Hematopoietic multipotent progenitor cell treated with erythropoietin and hydrocortisone succinate and interleukin-3 and kit ligand, for 17 days (in vitro differentiated cells): ENCODE measurements around the gene CFAP97D1.

Experiments used
- DNase-seq: peaks from one replicate; pipeline ENCODE4 v3.0.0-alpha.2; 2015; ENCODE audit warnings: low spot score

The CFAP97D1 gene

DNA sequence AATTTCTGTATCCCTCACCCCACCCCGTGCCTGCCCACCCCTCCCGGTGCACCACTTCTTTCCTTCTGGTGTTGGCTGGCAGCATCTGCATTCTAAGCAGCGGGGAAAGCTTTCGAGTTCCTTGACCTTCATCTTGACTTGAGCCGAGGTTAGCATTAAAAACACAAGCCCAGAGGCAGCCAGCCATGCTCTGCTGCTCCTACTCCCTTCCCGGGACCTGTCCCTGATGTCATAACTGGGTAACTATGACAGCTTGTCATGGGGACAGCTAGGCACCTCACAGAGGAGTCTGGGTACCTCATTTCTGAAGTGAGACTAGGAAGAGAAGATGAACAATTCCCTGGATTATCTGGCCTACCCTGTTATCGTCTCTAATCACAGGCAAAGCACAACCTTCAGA, at the start of gene CFAP97D1:
TSS of gene CFAP97D1 (plus strand) at position 301 of the 400 bp plus-strand sequence. CDS start at position 329, 28 bp downstream.
- no peak for DNase-seq

DNA sequence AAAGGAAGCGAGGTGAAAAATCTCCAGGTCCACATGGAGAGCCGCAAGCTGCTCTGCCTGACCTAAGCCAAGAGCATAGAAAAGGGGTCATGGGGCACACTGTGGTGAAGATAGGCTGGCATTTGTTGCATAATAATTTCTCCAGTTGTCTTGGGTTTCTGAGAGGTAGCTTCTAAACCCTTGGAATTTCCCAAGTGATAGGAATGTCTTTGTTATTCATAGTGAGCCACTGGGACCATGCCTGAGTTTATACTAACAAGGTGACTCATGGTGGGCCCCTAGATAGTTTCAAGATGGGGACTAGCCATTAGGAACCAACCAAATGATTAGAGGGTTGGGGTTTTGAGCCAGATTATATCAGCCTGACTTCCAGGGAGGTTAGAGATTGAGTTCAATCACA, 47.3 kb upstream of the CFAP97D1 start:
- DNase-seq = no peak

DNA sequence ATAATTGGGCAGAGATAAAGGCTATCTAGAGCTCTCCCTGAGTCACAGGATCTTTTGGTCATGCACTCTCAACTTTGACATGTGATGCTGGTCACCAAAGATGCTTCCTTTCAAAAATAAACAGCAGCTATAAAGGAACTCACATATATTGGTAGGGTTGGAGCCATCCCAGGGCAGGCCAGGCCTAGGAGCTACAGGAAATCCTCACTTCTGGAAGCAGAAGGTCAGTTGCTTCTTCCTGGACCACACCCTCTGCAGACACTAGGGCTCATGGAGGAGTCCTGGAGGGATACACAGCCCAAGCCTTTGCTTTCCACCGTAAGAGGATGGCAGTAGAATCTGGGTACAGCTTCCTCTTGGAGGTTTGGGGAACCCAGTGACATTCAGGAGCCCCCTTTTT, 46.3 kb upstream of the CFAP97D1 start:
- no peak for DNase-seq

DNA sequence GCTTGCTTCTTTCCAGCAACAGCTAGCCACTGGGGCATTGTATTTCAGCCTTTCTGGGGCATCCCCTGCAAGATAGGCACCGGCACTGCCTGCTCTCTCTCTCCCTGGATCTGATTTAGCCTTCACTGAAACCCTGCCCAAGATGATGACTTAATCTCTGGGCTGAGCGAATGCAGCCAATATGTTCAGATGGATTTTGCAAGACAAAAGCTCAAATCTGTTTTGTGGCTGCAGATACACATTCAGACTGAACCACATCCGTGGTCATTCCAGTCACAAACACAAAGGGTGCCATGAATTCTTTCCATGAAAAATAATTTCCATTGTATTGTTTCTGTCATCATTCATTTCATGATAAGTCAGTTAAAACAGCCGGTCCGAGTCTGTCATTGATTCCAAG, 45.9 kb upstream of the CFAP97D1 start:
- no peak for DNase-seq

DNA sequence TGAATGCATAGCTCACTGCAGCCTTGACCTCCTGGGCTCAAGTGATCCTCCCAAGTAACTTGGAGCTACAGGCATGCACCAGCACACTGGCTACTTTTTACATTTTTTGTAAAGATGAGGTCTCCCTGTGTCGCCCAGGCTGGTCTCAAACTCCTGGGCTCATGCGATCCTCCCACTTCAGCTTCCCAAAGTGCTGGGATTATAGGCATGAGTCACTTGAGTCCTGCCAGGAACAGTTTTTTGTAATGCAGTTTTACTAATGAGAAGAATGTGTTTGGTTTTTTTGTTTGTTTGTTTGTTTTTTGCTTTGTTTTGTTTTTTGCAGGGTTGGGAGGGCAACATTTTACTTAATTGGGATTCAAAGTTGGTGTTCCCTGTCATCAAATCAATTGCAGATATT, 43.8 kb upstream of the CFAP97D1 start:
- no peak for DNase-seq

DNA sequence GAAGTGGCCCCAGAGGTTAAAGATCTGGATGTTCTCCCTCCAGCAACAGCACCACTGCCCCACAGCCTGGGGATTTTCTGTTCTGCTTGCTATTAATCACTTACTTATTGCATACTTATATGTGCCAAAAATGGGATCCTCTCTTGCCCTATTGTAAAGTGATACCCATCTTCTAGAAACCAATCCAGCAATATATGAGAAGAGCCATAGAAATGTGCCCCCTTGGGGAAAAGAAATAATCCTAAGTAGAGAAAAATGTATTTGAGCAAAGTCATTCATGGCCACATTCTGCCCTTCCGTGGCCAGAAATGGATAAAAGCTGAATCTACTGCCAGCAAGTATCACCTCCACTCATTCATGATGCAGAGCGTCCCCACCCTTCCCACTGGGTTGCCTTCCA, 42.5 kb upstream of the CFAP97D1 start:
- DNase-seq = no peak

DNA sequence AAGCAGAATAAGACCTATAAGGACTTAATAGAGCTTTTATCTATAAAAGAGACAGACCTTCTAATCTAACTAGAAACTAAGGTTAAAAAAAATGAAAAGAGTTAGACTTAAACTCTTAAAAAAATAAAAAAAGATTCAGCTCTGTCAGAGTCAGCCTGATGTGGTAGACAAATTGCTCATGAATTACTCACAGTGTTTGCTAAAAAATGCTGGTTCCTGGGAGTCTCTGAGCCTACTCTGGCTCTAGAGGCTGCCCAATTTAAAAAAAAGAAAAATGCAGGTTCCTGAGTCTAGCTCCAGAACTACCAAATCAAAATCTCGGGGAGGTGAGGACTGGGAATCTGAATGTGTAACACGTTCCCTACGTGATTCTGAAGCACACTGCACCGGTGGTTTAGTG, 39.7 kb upstream of the CFAP97D1 start:
- no peak for DNase-seq

DNA sequence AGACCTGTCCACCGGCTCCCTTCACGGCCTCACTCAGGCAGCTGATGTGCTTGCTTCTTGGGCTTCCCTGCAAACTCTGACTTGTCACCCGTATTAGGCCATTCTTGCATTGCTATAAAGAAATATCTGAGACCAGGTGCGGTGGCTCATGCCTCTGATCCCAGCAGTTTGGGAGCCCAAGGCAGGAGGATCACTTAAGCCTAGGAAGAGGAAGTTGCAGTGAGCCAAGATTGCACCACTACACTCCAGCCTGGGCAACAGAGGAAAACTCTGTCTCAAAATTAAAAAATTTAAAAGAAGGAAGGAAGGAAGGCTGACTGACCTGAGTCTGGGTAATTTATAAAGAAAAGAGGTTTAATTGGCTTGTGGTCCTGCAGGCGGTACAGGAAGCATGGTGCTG, 38.6 kb upstream of the CFAP97D1 start:
- DNase-seq = no peak

DNA sequence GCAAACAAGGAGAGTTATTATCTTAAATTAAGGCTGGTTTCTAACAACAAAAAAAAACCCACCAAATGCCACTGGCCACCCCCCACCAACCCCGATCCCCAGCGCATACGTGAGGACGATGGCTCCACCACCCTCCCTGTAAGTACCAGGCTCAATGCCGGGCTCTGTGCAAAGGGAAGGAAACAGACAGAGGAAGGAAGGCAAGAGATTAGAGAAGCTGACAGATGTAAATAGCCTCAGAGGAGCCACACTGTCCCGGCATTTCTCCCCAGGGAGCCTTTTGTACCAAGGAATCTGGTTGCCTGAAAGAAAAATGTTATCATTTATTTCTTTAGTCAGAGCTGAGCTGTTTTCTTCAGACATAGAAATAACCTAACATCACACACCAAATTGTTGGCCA, 34.7 kb upstream of the CFAP97D1 start:
- DNase-seq = no peak

DNA sequence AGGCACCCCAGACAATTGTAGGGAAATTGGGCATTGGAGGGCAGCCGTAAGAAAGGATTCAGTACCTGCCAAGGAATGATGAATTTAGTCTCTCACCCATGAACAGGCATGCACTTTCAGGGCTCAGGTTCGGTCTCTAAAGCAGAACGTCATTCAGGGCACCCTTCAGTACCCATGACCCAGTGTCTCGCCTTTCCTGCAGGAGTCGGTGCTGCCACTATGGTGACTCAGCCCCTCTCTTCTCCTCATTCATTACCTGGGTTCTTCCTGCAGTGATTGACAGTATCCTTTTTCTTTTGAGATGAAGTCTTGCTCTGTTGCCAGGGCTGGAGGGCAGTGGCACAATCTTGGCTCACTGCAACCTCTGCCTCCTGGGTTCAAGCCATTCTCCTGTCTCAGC, 30.1 kb upstream of the CFAP97D1 start:
- DNase-seq = no peak

DNA sequence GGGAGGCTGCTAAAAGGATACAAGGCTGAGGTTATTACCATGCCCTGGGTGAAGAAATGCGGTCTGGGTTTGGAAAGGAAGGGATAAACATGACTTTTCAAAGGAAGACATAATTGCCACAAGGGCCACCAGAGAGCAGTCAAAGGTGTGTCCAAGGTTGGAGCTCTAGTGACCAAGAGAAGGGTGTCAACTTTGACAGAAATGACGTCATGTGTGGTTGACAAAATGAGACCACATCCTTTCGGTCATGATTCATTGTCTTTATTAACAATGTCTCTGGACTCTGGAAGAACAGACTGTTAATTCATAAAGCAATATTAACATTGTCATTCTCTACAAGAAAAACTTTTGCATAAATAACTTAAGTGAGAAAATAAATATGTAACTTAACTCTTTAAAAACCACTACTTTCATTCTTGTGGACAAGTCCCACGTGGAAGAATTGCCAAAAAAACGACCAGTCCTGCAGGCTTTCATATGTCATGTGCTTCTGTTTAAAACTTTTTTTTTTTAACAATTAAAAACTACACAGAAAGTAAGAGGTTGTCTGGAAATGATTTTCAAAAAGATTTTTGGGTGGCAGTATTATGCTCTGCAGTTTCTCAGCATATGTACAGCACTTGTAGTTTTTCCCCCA, 26.6 kb upstream of the CFAP97D1 start:
- DNase-seq = no peak

DNA sequence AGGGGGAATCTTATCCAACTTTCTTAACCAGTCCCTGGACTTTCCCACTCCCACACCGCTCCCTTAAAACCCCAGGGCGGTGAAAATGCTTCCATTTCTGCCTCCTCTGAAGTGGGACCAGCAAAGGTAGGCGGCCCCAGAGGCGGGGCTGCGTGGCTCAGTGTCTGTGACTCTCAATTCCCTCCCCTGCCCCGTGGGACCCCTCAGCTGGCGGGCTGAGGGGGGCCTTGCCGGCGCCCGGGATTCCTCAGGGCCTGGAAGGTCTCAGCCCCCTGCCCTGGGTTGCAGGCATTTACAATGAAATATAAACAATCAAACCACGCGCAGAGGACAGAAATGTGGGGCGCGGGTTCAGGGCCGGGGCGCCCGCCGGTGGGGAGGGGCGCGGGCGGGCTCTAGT, 25.3 kb upstream of the CFAP97D1 start:
- DNase-seq = no peak

DNA sequence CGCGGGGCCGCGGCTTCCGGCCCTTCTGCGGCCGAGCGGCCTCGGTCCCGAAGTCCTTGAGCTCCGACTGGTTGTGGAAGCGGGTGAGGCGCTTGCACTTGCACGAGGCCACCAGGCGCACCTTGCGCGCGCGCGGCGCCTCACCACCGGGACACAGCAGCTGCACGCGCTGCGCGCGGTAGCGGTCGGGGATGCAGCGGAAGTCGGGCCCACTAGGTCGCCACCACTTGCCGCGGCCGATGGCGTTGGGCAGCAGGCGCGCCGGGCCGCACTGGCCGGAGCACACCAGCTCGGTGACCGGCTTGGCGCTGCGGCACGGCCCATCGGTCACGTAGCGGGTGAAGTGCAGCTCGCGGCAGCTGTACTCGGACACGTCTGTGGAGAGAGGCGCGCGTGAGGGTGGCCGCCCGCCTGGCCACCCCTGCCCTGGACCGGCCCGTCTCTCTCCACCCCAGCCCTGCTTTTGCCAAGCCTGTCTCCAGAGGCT, 24.8 kb upstream of the CFAP97D1 start:
- DNase-seq = no peak

DNA sequence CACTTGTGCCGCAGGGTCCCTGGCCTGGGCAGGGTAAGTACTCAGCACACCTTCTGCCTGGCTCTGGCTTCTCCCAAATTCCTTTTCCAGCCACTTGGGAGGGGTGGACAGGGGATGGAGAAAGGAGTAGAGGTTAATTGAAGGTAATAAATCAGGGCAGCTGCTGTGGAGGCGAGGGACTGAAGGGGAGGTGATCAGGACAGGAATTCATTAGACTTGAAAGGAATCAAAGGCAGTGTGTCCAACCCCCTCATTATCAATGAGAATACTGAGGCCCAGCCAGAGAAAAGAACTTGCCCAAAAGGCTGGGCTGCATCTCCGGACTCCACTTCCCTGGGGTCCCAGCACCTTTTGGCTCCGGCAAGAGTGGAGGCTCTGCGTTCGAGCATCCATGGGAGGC, 24.0 kb upstream of the CFAP97D1 start:
- DNase-seq = no peak

DNA sequence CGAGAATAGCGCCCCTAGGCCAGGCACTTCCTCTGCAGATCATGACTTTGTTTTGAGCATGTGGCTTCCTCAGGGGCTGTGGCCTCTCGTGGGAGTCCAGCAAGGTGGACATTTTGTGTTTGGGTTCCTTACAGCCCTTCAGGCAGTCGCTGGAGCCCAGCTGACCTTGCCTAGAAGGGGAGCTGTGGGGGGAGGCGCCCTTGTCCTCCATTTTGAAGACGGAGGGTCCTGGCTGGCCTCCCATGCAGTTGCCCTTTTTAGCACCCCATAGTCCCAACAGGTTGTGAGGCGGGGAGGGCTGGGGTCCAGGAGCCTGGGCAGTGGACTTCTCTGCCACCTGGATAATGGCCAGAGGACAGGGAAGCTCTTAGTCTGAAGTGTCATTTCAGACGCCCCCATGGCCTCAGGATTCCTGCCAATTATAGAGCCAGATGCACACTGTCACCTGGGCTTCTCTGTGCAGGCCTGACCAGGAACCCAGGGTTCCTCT, 23.0 kb upstream of the CFAP97D1 start:
- no peak for DNase-seq

DNA sequence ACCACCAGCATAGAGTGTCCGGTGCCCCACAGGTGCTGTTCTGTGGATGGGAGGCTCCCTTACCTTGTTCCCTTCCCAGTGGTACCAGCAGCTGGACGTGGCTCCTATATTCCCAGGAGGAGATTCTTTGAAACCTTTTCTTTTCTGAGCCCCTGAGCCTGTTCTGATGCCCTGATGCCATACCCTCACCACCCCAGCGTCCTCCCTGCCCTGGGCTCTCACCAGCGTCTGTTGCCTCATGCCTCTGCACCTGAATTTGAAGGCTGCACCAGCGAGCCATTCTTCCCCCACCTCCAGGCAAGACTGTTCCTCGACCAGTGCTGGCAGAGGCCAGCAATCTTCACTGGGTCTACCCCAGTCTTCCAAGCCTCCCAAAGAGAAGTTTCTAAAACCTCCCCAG, 22.1 kb upstream of the CFAP97D1 start:
- DNase-seq = no peak

DNA sequence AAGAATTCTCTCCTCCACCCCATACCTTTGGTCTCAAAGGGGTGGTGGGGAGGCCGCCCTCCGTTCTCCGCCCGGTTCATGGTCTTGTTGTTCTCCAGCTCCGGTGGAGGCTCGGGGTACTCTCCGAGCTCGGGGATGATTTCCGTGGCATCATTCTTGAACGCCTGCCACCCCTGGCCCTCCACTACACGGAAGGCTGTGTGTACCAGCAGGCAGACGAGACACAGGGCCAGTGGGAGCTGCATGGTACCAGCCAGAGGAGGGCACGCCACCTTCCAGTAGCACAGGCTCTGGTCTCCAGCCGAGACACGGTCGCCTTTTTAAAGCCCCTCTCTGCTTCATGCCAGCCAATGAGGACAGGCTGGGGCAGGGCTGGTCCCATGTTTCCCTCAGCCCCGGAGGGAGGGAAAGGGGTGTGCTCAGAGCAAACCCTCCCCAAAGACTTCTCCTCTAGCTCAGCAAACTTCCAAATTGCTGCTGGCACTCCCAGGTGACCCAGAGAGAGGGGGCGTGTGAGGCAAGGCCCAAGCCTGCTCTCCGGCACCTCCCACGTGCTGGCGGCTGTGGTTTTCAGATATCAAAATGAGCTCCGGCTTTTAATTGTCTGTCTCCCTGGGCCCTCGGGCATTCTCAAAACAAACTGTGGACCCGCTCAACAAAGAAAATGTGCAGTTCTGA, 21.6 kb upstream of the CFAP97D1 start, which contains the start of gene SOST:
TSS of gene SOST (minus strand) at position 295 of the 678 bp plus-strand sequence. CDS start at position 245, 50 bp downstream.
- no peak for DNase-seq

DNA sequence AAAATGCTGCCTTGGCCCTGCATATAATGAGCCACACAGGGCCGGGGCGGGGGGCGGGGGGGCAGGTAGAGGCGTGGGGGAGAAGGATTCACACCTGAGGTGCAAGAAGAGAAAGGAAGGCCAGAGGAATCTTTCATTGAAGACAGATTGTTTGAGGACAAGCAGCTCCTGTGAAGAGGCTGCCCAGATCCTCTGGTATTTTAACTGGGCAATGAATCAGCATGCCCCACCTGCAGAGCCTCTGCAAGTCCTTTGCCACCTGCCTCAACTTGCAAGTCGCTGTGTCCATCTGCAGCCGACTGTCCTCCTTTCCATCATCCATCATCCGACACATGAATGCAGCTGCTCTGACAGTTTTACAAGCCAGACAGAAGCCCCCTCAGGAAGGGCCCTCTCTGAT, 20.4 kb upstream of the CFAP97D1 start:
- no peak for DNase-seq

DNA sequence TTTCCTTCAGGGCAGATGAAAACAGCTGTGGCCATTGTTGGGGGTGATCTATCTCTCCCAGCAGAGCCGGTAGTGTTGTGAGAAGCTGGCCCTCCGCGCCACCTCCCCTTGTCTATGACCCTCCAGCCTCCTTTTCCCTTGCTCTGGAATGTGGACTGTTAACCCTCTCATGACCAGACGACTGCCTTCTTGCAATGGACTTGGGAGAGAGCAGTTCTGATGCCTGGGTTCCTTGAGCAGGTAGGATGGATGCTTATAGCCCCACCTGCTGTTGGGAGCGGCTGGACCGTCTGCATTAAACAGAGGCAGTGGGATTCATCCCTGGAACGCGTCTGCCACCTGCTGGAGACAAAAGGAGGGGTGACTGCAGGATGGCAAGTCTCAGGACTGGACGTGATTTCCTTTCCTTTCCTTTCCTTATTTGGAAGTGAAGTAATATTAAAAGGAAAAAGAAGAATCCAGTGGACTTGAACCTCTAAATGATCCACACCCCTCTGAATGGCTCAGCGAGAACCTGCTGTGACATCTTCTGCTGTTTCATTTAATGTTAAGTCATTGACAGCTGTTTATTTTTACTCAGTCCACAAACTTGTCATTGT, 19.9 kb upstream of the CFAP97D1 start:
- DNase-seq = peak; percentile 64

DNA sequence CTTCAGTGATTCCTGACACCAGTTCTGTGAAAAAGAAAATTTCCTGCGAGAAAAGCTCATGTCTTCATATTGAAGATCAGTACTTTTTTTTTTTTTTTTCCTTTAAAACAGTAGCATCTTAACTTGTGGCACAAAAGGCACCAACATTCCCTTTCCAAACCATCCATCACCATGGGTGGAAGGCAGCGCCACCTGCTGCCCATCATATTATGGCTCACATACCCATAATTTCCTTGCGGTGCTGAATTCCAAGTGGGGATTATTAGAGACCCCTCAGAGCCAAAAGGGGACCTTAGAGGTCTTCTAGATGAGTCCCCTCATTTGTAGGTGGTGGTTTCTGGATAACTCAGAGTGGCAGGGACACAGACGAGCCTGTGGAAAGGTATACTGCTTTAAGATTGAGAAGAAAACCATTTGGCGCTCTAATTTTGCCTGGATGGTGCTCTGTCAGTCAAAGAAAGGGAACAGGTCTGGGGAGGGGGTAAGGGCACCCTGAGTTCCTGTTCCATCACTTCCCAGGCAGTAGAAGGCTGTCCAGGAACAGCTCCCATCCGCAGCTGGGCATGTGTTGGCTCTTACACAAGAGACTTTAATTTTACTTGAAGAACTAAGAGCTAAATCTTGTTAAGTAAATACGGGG, 13.7 kb upstream of the CFAP97D1 start:
- peak; percentile 48 for DNase-seq

DNA sequence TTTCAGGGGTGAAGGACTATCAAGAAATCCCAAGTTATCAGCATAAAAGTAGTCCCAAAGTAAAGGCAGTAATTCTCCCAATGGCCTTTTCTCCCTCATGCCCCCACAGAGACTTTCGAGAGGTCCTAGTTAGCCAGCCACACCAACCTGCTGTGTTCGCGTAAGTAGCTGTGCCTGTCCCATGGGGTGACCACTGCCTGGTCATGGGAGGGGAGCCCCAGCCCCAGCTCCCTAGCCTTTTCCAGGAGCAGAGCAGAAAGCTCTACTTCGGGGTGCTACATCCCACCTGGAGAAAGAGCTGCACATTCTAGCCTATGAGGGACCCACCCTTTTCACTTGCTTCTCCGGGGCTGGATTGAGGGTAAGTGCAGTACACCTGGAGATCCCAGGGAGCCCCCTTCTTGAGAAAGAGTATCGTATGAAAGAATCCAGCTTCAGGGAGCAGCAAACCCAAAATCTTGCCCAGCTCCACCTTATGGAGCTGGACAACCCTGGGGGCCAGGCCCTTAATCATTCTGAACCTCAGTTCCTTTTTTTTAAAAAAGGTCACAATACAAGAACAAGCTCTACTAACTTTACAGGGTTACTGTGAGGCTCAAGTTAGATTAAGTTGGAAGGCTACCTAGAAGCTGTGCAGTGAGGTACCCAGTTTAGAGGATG, 13.1 kb upstream of the CFAP97D1 start:
- no peak for DNase-seq

DNA sequence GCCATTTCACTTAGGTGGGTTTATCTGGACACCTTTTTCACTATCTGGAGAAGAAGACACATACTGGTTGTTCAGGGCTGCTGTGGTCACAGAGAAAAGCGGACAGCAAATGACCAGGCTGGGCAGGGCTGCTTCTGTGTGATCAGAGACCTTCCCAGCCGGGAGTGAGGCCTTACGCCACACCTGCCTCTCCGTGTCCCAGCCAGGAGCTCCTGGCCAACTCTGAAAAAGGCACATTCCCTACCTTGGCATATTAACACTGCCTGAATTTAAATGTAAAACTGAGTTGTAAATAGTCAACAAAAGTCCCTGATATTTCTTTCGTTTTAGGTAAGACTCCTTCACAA, 12.5 kb upstream of the CFAP97D1 start:
- no peak for DNase-seq
